Measurements from ENCODE around the gene ACSS3.
"Not testable (repeated sequence)": the region's sequence is repeated elsewhere in the genome, so short reads cannot be mapped to it uniquely, and the experiment has no call there.

The ACSS3 gene

GRCh38 chr12:81094718-81095360, 17.0 kb downstream of the ACSS3 start:
- no peak for DNase-seq (ENCODE audit: extremely low read depth in 1 of 2, low read depth in 1 of 2)

DNA sequence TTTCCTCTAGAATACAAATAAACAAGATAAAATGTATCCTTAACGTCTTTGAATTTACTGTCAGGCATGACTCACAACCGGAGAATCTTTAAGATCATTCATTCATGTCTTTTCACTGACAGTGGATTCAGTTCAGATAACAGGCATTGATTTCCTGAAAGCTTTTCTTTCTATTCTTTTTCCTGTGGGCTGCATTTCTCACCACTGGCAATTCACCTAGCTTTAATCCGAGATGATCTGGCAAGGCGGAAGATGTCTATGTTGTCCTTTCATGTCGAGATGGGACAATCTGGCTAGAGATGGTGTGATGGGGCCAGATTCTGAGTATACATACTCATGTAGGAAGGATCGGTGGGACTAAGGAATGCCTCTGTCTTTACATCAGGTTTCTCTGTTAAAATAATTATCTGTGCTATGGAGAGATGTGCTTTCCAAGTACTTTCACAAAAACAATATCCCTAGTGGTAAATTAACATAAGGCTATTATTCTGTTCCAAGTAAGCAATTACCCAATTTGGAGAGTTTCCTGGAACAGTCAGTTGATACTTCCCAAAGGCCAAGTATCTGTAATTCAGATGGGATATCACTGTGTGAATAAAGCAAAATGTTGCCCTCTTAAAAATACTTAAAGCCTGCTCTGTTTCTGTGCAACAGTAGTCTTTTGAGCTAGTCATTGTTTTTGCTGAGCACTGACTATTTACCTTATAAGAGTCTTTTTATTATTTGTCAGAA, 17.8 kb downstream of the ACSS3 start:
- DNase-seq (ENCODE audit: extremely low read depth in 1 of 2, low read depth in 1 of 2) = no peak

DNA sequence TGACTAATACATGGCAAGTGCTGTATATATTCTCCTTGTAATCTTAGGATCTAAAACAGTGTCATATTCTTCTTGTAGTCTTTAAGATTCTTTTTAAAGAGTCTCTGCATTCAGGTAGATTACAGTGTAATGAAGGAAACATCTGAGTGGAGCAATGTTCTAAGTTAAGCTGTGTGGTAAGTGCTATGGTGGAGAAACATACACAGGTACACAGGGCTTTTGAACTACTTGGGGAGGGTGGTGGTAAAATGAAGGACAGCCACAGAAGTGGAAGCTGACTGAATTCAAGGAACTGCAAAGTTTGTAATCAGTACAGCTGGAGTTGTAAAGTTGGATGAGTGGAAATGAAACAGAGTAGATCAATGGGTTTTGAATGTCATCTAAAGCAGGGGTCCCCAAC, 27.8 kb downstream of the ACSS3 start:
- no peak for DNase-seq (ENCODE audit: extremely low read depth in 1 of 2, low read depth in 1 of 2)

DNA sequence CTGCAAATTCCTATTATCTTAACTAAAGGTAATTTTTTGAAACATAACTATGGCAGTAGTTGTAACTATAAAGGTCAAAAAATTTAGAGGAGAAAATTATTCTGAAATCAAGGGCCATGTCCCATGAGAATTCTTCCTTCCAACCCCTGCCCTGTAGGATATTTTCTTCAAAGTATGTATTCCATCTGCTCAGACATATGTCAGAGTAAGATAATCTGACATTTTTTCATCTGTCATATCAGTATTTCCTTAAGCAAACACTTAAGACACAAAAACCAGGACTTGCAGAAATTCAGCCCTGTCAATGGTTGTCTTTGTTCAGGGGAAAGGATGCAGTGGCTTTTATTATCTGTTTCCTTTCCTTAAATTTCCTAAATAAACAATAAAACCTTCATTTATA, 36.3 kb downstream of the ACSS3 start:
- no peak for DNase-seq (ENCODE audit: extremely low read depth in 1 of 2, low read depth in 1 of 2)

- DNase-seq (ENCODE audit: extremely low read depth in 1 of 2, low read depth in 1 of 2) = not testable (repeated sequence)
Measured at GRCh38 chr12:81119069-81119468, 41.2 kb downstream of the ACSS3 start.

DNA sequence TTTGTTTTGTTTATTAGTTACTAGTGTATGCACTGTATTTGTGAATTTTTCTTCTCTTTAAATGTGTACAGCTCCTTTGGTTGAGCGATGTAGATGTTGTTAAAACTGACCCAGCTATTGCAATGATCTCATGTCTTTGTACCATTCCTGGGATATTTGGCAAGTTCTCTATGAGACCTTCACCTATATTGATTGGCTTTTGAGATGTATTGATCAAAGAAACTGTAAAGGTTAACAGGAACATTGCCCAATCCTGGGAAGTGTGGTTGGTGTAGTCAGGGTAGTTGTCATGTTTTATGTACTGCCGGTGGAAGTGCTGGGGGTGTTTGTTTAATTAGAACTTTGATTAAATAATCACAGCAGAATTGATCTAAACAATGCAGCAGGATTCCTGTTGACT, 43.1 kb downstream of the ACSS3 start:
- no peak for DNase-seq (ENCODE audit: extremely low read depth in 1 of 2, low read depth in 1 of 2)

- DNase-seq (ENCODE audit: extremely low read depth in 1 of 2, low read depth in 1 of 2) = no peak
Measured at GRCh38 chr12:81123611-81124010, 45.7 kb downstream of the ACSS3 start.

- DNase-seq (ENCODE audit: extremely low read depth in 1 of 2, low read depth in 1 of 2) = no peak
Measured at GRCh38 chr12:81125691-81126090, 47.8 kb downstream of the ACSS3 start.

DNA sequence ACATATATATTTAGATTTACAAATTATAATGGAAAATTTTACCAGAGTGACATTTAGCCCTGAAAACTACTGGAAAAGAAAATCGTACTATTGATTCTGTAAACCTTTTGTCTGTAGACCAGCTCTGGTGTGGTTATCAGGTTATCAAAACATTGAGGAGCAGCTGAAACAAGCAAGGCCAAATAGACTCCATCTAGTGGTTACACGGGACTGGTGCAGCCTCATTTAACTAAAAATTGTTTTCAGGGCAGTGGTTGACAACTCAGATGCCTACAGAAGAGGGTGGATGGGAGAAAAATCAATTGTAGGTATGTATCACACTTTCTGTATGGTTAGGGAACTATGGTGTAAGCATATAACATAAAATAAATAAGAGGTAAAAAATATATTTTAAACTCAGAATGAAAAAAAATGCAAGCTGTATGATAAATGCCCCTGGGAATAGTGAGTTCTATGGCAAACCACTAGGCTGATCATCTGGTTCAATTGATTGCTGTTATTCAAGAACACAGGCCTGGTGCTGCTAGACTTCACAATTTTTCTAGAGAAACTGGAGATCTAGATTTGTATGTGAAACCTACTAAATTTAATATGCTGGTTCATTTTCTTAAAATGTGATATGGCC, 51.2 kb downstream of the ACSS3 start:
- DNase-seq (ENCODE audit: extremely low read depth in 1 of 2, low read depth in 1 of 2) = no peak

- DNase-seq (ENCODE audit: extremely low read depth in 1 of 2, low read depth in 1 of 2) = no peak
Measured at GRCh38 chr12:81136519-81136918, 58.6 kb downstream of the ACSS3 start.

DNA sequence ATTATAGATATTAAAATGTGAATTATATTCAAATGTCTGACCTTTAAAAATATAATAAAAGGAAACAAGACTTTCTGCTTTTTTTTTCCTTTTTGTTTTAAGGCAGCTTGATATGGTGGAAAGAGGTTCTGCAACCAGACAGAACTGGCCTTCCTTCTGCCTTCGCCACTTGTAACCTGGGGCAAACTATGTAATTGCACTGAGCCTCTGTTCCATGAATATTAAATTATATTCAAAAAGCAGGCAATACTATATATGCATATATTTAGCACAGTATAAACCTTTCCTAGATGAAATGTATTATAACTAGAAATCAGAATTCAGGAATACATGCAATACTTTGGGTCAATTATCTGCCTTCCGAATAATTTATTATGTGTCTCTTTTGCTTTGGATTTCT, 59.9 kb downstream of the ACSS3 start:
- no peak for DNase-seq (ENCODE audit: extremely low read depth in 1 of 2, low read depth in 1 of 2)

DNA sequence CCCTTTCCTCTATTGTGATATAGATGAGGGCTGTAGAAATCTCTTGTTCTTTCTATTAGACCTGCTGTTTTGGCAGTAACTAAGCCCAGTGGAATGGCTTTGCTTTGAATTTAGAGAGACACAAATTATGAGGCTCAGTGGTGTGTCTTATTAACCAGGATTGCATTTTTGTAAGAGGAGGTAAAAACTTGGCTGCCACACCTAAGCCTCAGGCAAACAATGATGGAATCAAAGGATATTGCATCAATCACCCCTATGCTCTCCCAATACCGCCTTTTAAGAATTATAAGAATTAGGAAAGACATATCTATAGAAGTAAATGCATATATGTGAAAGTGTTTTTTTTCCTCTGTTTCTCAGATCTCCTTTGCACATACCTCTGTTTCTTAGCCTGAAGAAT, 63.3 kb downstream of the ACSS3 start:
- DNase-seq (ENCODE audit: extremely low read depth in 1 of 2, low read depth in 1 of 2) = no peak

DNA sequence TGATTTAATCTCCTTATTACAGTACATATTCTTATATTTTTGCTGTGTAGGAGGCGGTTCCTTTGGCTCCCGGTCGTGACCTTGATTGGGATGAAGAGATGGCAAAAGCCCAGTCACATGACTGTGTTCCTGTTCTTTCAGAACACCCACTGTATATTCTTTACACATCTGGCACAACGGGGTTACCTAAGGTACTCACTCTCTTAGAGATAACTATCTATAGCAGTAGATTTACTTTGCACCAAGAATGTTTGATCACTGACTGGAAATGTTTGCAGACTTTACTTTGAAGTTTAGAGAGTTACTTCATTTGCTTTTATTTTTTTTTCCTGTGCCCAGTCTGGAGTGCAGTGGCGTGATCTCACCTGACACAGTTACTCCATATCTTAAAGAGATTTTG, 65.2 kb downstream of the ACSS3 start:
- no peak for DNase-seq (ENCODE audit: extremely low read depth in 1 of 2, low read depth in 1 of 2)

DNA sequence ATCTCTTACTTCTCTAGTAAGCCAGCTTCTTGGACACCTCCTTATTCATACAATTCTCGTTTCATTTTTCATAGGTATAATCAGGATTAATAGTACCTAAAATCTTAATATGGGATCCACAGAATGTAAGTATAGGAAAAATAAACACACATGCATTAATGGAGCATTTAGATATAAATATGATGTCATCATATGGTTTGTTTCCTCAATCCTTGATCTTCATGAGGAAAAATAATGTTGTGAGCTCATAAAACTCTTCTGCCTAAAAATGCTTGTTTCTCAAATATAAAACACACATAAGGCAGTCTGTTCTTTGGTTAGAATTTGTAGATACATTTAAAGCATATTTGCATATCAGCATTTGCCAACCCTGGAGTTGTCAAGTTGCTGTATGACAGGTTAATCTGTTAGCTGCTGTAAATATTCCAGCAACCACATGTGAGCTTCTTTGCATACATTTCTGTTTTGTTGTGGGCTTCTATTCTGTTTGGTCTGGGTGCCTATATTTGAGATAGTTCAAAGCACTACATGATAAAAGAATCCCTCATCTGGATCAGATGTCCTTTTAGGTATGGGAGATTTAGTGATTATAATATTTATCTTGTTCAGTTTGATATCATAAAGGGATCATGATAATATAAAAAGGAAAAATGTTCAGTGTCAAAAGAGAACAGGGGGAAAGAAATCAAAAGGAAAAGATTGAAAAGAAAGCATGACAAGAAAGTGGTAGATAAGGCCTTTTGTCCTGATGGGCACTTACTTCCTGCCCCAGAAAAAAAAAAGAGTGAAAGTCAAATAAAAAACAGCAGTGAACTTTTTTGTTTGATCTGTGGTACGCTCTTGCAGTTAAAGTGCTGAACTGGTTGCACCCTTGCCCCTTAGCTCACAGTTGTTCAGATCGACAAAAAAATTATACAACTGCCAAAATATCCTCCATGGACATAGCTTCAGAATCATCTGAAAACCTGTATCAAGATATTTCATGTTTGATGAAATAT, 68.6 kb downstream of the ACSS3 start:
- no peak for DNase-seq (ENCODE audit: extremely low read depth in 1 of 2, low read depth in 1 of 2)

GRCh38 chr12:81147292-81147919, 69.5 kb downstream of the ACSS3 start:
- DNase-seq (ENCODE audit: extremely low read depth in 1 of 2, low read depth in 1 of 2) = no peak

DNA sequence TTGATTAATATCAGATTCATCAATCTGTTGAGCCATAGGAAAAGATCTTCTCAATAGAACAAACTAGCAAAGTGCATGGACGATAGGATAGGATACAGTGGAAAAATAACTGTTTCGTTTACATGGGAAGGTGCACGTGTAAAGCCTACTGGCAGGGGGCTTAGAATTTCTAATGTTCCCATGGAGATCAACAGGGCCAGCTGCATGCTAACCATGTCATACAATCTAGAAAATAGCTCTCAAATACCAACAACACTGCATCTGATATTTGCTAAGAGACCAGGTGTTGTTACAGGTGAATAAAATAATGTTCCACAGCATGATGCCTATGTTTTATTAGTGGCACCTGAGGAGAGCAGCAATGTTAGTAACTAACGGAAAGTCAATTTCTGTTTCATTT, 72.5 kb downstream of the ACSS3 start:
- no peak for DNase-seq (ENCODE audit: extremely low read depth in 1 of 2, low read depth in 1 of 2)

DNA sequence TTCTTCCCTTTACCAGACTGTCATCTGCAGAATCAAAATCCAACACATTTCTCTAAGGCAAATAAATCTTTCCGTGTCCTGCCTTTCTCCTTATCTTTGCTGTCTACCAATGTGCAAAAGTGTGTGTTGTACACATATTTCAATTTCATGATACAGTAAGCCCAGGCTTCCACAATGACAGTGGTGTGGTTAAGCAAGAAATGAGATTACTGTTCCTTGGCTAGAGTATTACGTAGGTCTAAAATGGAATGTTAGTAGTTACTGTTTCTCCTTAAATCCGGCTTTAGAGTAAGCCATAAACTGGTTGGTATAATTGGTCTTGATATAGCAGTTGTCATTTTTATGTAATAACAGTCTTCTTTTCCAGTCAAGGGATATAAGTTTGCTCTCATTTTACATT, 82.0 kb downstream of the ACSS3 start:
- no peak for DNase-seq (ENCODE audit: extremely low read depth in 1 of 2, low read depth in 1 of 2)

DNA sequence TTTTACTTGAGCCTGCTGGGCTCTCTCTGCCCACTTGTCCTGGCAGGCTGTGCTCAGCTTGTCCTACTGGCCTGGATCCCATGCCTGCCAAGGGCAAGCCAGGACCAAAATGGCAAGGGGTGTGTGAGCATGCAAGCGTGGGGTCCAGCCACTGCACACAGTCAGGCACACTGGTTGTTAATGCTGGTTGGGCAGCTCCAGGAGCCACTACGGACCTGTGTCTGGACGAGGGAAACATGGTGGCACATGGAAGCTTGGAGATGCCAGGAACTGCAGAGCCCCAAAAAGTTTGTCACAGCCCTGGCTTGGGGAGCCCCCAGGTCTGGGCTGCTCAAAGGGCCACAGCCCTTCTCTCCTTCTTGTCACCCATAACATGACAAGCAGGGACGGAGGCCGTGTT, 83.8 kb downstream of the ACSS3 start:
- DNase-seq (ENCODE audit: extremely low read depth in 1 of 2, low read depth in 1 of 2) = no peak

DNA sequence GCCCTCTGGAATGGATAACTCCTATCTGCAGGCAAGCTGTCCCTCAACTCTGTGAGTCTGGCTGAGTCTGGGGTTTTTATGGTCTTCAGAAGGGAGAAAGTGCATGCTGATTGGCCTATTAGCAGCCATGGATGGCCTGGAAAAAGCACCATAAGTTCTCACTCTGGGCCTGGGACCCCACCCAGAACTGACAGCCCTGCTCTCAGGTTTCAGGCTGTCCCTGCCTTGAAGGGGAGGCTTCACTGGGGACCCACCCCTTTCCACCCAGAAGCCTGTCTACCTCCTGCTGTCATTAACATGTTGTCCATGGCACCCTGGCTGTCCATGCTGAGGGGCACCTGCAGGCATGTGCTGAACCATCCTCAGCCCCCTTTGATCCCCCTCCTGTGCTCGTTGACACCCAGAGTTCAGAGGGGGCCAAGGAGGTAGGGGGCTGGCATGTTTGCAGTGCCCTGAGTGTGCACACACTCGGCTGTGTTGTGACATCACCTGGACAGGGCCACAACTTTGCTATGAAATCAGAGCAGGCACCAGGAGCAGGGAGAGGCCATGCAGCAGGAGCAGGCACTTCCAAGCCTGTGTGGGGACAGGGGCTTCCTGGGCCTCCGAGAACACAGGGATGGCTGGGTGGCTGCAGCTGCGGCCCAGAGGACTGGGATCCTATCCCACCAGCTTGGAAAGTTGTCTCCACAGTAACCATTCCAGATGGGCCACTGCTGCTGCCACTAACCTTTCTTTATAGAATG, 84.7 kb downstream of the ACSS3 start:
- DNase-seq (ENCODE audit: extremely low read depth in 1 of 2, low read depth in 1 of 2) = no peak

DNA sequence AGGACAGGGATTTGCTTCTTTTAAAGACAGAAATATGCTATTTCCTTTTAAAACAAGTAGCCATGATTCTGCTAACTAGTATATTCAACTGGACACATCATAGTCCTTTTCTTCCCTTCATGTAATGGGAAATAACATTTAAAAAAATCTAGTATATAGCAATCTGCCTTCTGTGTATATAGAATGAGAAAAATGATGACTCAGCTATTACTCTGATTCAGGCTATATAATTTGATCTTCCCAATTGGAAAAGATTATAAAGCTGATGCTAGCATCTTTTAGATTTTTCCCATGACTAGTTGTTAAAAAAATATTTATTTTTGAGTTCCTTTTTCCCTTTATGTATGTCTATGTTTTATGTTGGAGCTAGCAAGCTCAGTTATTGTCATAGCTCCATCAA, 86.9 kb downstream of the ACSS3 start:
- no peak for DNase-seq (ENCODE audit: extremely low read depth in 1 of 2, low read depth in 1 of 2)
